ENCODE results near the gene PHLPP1.

DNA sequence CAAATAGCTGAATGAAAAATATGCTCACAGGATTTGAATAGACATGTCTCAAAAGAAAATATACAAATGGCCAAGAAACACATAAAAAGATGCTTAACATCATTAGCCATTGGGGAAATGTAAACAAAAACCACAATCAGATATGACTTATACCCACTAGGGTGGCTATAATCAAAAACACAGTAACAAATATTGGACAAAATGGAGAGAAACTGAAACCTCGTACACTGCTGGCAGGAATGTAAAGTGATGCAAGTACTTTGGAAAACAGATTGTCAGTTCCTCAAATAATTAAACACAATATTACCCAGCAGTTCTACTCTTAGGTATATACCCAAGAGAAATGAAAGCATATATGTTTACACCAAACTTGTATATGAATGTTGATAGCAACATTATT lies 213.0 kb downstream of the PHLPP1 start:
- TF ChIP-seq CTCF (IDR thresholded peaks at IDR 0.05) (no peak), POLR2A (IDR thresholded peaks at IDR 0.05) (no peak)

Measured in Peyer's patch (tissue), 4 donors.